NCI-H82 treated with DMSO at 0.1 percent for 48 hours (cell line): ENCODE data around the gene CHPF2.

Experiments used
- DNase-seq: peaks from one replicate; lab custom pipeline; 2025; ENCODE audit not compliant: unreplicated experiment; lab: John Stamatoyannopoulos, UW

Gene CHPF2

GRCh38 chr7:151257990-151258389, 25.7 kb downstream of the CHPF2 start:
- no peak for DNase-seq

DNA sequence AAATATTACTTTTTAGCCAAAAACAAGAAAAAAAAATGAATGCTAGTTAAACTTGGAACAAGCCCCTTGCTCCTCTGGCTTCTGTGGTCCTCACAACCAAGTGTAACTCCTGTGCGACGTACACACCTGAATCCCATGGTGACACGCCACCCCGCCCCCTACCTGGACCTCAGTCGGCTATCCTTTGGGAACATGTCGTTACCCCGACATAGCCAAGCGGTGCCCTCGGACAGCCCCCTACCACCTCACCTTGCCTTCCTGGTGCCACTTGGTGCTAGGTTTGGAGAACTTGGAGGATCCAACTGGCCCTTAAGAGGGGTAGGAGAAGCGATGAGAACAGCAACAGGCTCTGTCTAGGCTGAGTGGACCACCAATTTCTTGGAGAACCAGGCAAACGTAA, 28.2 kb downstream of the CHPF2 start:
- no peak for DNase-seq

DNA sequence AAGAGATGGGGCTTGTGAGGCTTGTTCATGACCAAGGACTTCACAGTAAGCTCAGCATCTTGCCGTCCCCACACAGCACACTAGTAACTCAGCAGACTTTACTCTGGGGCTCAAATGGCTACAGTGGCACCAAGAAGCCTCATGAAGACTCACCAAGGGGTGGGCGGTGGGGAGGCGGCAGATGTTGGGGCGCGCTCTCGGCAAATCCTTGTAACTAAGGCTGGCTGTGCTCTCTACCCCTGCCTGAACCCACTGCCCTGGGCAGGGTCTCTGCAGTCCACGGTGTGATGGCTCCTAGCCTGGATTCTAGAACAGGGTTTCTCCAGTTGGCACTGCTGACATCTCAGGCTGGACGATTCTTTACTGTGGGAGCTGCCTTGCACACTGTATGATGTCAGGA, 28.6 kb downstream of the CHPF2 start:
- no peak for DNase-seq

DNA sequence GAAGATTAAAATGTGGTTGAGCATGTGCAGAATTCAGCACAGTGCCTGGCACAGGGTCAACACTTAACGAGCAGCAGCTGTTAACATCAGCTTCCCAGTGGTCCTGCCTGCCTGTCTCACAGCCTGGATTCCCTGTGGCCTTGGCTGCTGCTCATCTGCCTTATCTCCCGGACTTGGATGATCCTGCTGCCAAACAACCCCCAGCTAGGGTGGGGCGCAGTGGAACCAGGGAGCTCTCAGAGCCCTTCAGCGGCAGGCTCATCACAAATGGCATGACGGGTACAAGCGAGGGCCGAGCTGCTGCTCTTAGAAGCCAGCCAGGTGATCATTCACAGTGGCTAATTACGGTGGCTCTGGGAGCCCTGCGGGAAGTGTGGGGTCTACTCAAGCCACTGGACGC, 29.2 kb downstream of the CHPF2 start:
- no peak for DNase-seq

GRCh38 chr7:151264615-151265014, 32.3 kb downstream of the CHPF2 start:
- no peak for DNase-seq

GRCh38 chr7:151265351-151265931, 33.2 kb downstream of the CHPF2 start:
- DNase-seq, result no peak

DNA sequence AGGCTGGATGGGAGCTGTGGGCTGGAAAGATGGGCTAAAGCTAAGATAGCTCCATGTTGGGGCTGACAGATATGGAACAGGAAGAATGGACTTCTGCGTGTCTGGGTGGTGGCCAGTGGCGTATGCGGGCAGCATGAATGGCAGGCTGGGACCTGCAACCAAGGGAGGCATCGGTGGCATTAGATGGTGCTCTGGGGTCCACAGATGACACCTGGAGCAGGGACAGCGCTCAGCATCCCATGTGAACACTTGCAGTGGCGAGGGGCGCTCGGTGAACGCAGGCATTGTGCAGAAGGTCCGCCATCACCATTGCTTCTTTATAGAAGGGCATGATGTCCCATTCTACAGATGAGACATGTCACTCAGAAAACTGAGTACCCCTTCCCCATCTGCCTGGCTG, 37.2 kb downstream of the CHPF2 start:
- DNase-seq, result no peak

DNA sequence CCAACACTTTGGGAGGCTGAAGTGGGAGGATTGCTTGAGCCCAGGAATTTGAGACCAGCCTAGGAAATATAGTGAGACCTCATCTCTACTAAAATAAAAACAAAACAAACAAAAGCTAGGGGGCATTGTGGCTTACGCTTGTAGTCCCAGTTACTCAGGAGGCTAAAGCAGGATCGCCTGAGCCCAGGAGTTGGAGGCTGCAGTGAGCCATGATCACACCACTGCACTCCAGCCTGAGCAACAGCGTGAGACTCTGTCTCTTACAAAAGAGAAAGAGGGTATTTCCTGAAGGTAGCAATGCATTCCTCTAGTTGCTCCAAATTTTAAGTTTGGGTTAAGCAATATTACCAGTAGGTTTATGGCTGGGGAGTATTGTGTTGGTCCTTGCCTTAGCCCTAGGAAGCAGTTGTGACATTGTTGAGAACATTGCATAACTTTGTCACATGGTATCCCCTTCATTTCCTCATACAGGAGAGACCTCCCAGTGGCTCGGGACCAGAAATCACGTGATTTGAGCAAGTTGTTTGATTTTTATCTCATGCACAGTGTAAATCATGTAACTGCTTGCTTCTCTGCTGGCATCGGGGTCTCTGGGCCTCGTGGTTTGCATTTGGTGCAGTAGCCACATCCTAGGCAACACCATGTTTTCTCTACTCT, 39.5 kb downstream of the CHPF2 start:
- no peak for DNase-seq

DNA sequence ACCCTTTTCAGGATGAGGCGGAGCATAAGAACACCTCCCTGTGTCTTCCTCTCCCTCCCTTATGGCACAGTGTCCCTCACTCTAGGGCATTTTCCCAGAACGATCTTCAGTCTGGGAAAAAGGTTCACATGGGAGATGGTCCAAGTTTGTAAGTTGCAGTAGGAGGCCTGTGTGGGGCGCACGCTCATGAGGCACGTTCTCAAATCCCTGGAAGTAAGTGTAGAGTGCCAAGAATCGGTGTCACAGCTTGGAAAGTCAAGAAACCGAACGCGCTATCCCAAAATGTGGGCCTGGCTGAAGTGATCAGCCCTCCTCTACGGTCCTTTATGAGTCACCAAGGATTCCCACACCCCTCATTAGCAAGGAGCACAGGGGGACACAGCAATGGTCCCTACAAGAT, 40.1 kb downstream of the CHPF2 start:
- DNase-seq, result no peak

GRCh38 chr7:151272877-151273276, 40.6 kb downstream of the CHPF2 start:
- DNase-seq, result no peak

GRCh38 chr7:151273651-151274390, 41.5 kb downstream of the CHPF2 start:
- DNase-seq, result no peak

GRCh38 chr7:151274396-151274795, 42.1 kb downstream of the CHPF2 start:
- no peak for DNase-seq

- DNase-seq, result no peak
Measured at GRCh38 chr7:151274936-151275812, 42.9 kb downstream of the CHPF2 start.

DNA sequence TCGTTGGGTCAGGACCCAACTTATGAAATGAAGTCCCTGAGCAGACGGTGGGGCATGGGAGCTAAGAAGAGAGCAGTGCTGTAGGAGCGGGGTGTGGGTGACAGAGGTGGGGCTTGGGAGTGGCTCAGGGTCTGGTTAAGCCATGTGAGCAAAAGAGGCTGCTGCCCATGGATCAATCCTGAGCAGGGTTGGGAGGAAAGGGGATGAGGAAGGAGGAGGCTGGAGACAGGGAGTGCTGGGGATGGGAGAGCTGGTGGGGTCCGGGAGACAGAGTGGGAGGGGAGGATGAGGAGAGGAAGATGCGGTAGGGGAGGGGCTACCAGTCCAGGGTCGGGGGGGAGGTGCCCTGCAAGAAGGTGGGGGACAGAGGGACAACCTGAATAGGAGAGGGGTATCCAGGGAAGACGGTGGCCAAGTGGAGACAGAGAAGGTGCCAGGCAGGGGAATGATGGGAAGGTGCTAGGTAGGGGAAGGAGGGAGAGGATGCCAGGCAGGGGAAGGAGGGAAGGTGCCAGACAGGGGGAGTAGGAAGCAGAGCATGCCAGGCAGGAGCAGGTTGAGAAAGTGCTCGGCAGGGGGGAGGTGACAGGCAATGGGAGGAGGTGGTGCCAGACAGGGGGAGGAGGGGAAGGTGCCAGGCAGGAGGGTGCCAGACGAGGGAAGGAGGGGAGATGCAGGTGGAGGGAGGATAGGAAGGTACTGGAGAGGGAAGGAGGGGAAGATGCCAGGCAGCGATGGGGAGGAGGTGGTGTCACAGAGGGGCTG, 43.7 kb downstream of the CHPF2 start:
- no peak for DNase-seq

- peak; percentile 6 for DNase-seq
Measured at GRCh38 chr7:151276666-151277590, 44.6 kb downstream of the CHPF2 start.

DNA sequence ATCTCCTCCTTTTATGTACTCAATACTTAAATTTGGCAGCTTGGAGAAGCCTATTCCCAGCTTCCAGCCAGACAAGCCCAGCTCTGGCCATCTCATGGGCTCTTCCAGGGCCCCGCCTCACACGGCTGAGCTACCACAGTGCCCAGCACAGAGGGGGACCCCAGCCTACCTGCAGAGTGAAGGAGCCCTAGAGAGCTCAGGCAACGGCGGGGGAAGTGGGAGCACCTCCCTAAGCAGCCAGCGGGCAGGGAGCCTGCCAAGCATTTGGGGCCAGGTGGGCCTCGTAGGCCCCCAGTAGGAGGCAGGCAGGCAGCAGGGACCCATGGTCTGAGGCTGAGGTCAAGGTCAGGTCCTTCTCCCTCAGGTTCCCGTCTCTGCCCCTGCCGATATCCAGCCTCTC, 45.3 kb downstream of the CHPF2 start:
- no peak for DNase-seq

DNA sequence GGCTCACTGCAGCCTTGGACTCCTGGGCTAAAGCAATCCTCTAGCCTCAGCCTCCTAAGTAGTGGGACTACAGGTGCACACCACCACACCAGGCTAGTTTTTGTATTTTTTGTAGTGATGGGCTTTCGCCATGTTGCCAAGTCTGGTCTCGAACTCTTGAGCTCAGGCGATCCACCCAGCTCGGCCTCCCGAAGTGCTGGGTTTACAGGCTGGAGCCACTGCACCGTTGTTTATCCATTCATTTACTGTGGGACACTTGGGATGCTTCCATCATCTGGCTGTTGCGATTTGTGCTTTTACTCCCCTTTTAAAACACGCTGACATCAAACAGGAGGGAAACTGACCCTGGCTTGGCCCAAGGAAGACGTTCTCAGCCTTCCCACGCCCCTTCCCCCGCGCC, 46.7 kb downstream of the CHPF2 start:
- DNase-seq, result no peak

GRCh38 chr7:151279868-151280267, 47.6 kb downstream of the CHPF2 start:
- no peak for DNase-seq

DNA sequence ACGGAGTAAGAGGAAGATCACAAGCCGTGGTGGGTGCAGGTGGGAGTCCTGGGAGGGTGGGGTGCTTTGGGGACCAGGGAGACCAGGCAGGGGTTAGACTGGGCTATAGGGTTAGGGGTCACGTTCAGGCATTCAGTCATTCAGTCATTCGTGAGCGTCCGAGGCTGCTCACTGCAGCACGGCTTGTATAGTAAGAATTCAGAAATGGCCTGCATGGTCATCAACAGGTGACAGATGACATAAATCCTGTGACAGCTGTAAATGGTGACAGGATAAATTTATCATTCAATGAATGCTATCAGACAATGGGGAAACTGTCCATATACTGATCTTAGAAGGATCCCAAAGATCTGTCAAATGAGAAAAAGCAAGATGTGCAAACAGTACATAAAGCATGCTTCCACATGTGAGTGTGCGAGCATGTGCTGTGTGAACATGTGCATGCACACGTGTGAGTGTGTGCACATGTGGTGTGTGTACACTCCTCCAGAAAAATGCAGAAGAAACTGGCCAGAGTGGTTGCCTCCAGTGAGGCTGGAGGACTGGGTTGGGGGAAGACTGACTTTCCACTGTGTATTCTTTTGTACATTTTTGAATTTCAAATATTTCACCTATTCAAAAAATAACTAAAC, 48.2 kb downstream of the CHPF2 start:
- no peak for DNase-seq
